HG03442 (cell line): Measurements from ENCODE around the gene DLST.

Source experiments
- ATAC-seq: cut with Tn5 transposase; IDR thresholded peaks from one replicate; pipeline ENCODE4 v1.9.1; 2021; ENCODE audit warnings: mild to moderate bottlenecking, moderate library complexity; ENCODE audit not compliant: unreplicated experiment

Gene DLST

GRCh38 chr14:74893614-74894091, 11.9 kb downstream of the DLST start:
- ATAC-seq, result no peak

GRCh38 chr14:74896400-74896799, 14.7 kb downstream of the DLST start:
- no peak for ATAC-seq

- ATAC-seq, result no peak
These were observed 15.9 kb downstream of the DLST start for GRCh38 chr14:74897642-74898041.

GRCh38 chr14:74898083-74898482, 16.4 kb downstream of the DLST start:
- ATAC-seq, result no peak

GRCh38 chr14:74898694-74899093, 17.0 kb downstream of the DLST start:
- no peak for ATAC-seq

GRCh38 chr14:74902941-74903705, 21.4 kb downstream of the DLST start:
- no peak for ATAC-seq

- ATAC-seq, result no peak
These were observed 23.2 kb downstream of the DLST start for GRCh38 chr14:74904635-74905503.

GRCh38 chr14:74905595-74906142, 24.0 kb downstream of the DLST start:
- ATAC-seq, result no peak

- no peak for ATAC-seq
These were observed 25.3 kb downstream of the DLST start for GRCh38 chr14:74906925-74907521.

GRCh38 chr14:74907744-74908143, 26.0 kb downstream of the DLST start:
- ATAC-seq, result no peak

GRCh38 chr14:74908861-74909341, 27.2 kb downstream of the DLST start:
- no peak for ATAC-seq

- no peak for ATAC-seq
These were observed 27.8 kb downstream of the DLST start for GRCh38 chr14:74909501-74909900.

GRCh38 chr14:74909911-74910310, 28.2 kb downstream of the DLST start:
- no peak for ATAC-seq

- ATAC-seq, result no peak
These were observed 28.8 kb downstream of the DLST start for GRCh38 chr14:74910556-74910955.

- no peak for ATAC-seq
These were observed 29.5 kb downstream of the DLST start for GRCh38 chr14:74911221-74911620.

GRCh38 chr14:74911704-74912103, 30.0 kb downstream of the DLST start:
- ATAC-seq, result no peak

- no peak for ATAC-seq
These were observed 30.4 kb downstream of the DLST start for GRCh38 chr14:74912111-74912510.

- ATAC-seq, result no peak
These were observed 31.1 kb downstream of the DLST start for GRCh38 chr14:74912801-74913200.

GRCh38 chr14:74913393-74913910, 31.7 kb downstream of the DLST start:
- ATAC-seq, result no peak

- no peak for ATAC-seq
These were observed 32.4 kb downstream of the DLST start for GRCh38 chr14:74913986-74914573.
